ENCODE results near the gene KL. TPM values are rescaled to one million over a fixed set of nuclear protein-coding genes. Genes with fewer than 3 reads are reported as not detected.

Gene KL
- total and polyA plus RNA-seq, 8 donors, result 0.38 to 4.0 (median 1.4) TPM

DNA sequence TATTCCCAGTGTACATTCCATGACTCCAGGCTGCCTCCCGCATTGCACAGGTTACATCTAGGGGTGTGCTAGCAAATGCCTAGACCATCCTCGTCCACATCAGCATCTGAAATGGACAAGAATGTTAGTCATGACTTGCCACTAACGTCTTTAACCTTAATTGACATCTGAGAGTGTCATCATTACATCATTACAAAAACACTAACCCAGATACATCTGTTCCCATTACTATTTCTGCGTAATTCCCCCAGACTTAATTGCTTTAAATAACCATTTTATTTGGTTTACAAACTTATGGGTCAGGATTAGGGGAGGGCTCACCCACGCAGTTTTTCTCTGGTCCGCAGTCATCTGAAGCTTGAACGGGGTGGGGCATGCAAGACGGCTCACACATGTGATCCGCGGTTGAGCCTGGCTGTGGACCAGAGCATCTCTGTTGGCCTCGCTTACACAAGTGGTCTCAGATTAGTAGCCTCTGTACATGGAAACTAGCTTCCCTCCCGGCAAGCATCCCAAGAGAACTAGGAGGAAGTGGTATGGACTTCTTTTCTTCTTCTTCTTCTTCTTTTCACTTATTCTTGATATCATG lies 15.9 kb downstream of the KL start:
- intact Hi-C loops (cut with DNase I; ENCODE audit: low total_unique reads), result no loop called here
- peak in 1 of 2 donors; percentile 46 for DNase-seq
- Histone ChIP-seq H3K36me3 (no peaks in the 10 kb centered on the region), H3K27ac (no peak overlapping the region), H3K9me3 (no peaks in the 10 kb centered on the region), H3K4me1 (peaks cover 0 to 12% (median 1%) of the 10 kb centered on the region in 4 donors), H3K27me3 (no peaks in the 10 kb centered on the region), H3K4me3 (no peak overlapping the region)
- TF ChIP-seq, protein P1, sequence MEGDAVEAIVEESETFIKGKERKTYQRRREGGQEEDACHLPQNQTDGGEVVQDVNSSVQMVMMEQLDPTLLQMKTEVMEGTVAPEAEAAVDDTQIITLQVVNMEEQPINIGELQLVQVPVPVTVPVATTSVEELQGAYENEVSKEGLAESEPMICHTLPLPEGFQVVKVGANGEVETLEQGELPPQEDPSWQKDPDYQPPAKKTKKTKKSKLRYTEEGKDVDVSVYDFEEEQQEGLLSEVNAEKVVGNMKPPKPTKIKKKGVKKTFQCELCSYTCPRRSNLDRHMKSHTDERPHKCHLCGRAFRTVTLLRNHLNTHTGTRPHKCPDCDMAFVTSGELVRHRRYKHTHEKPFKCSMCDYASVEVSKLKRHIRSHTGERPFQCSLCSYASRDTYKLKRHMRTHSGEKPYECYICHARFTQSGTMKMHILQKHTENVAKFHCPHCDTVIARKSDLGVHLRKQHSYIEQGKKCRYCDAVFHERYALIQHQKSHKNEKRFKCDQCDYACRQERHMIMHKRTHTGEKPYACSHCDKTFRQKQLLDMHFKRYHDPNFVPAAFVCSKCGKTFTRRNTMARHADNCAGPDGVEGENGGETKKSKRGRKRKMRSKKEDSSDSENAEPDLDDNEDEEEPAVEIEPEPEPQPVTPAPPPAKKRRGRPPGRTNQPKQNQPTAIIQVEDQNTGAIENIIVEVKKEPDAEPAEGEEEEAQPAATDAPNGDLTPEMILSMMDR (IDR thresholded peaks at IDR 0.05), result no peak
- no peak for TF ChIP-seq POLR2AphosphoS5 (IDR thresholded peaks at IDR 0.05)
- no peak for TF ChIP-seq EP300 (IDR thresholded peaks at IDR 0.05)
- no peak for TF ChIP-seq POLR2A (IDR thresholded peaks at IDR 0.05)
- WGBS, 5 donors, result 76 to 84% (median 81%) methylated on average over 12 of the region's 12 CpGs

DNA sequence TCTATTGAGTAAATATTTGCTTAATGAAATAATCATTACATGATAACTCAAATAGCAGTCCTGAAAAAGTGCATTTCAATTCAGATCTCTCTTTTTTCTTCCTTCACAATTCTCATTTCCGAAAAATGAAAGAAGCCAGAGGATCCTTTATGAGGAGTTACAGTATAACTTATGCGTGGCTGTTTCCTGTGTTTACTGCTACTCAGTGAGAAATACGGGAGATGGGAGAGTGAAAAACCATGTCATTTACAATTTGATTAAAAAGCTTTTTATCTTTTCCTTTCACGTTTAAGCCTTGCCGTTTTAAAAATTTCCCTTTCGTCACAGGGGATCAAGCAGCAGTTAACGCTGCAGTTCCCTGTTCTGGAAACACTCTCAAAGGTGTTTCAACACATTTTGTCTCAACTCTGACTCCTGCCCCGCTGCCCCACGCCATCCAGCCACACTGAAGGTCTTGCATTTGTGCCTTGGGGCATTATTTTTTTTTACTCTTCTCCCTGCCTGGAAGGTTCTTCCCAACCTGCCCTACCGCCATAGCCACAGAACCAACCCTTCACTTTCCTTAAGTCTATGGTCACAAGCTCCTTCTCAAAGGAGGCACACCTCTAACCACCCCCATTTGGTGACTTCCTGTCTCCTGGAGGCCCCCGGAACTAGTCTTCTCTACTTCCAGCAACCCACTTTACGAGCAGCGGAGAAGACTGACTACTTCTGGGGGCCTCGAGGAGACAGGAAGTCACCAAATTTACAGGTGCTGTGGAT lies 17.0 kb downstream of the KL start:
- DNase-seq, result peak in 1 of 2 donors; percentile 16
- Histone ChIP-seq H3K4me1 (peaks cover 0 to 12% (median 1%) of the 10 kb centered on the region in 4 donors), H3K27ac (peak overlapping the region in 2 of 5 donors; percentile 34 to 56), H3K9me3 (no peaks in the 10 kb centered on the region), H3K4me3 (peak overlapping the region in 2 of 4 donors; percentile 0 to 14), H3K36me3 (no peaks in the 10 kb centered on the region), H3K27me3 (no peaks in the 10 kb centered on the region)
- 44 to 74% (median 68%) methylated on average over 14 of the region's 14 CpGs for WGBS, 5 donors
- TF ChIP-seq EP300 (IDR thresholded peaks at IDR 0.05) (no peak), POLR2A (IDR thresholded peaks at IDR 0.05) (no peak), POLR2AphosphoS5 (IDR thresholded peaks at IDR 0.05) (no peak)
- TF ChIP-seq, protein P1 (IDR thresholded peaks at IDR 0.05), result no peak
- intact Hi-C loops (cut with DNase I; ENCODE audit: low total_unique reads), result no loop called here

DNA sequence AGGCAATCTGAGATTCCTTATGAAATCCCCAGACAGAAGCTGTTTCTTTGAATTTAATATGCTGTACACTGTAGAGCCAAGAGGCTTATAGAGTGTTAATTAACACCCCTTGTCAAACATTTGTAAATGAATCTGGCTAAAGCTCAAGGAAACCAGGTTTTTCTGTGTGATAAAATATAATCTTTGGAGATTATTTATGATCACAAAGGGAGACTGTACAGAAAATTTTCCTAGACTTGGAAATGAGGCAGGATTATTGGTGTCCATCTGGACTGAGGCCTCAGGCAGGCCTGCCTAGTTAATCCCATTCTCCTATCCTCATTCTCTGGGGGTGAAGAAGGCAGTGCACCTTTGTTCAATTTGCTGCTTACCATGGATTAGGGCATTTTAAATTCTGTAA lies 17.8 kb downstream of the KL start:
- peak overlapping the region in 1 of 5 donors; percentile 56 for H3K27ac ChIP-seq
- no peaks in the 10 kb centered on the region for H3K36me3 ChIP-seq
- no peak for DNase-seq

DNA sequence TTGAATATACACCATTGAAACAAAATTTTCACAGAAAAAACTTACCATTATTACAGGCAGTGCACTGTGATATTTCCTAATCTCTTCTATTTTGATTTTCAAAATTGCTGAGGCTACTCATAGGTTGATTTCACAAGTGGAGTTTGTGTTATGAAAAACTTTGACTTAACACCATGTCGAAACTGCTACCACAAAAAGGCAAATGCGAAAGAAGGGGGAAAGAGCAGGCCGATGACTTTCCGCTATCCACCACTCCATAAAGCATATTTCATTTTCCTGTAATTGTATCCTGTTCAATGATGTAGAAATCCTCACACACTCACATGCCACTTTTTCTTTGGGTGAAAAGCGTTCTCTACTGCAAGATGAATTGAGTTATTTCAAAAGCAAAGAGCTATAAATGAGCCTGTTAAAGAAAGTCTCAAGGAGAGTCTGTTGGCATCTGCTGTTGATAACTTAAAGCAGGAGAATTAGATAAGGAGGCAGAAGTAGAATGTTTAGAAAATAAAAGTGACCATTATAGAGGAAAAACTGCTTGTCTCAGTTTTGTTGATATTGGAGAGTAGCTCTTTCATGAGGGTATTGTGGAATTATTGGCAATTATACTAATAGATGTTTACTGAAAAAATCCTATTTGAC lies 18.8 kb downstream of the KL start:
- H3K4me3 ChIP-seq, result no peak overlapping the region
- 79 to 97% (median 92%) methylated on average over 5 of the region's 5 CpGs for WGBS, 5 donors
- no peaks in the 10 kb centered on the region for H3K9me3 ChIP-seq
- no peaks in the 10 kb centered on the region for H3K36me3 ChIP-seq
- H3K4me1 ChIP-seq, result peaks cover 5 to 18% (median 9%) of the 10 kb centered on the region in 4 donors
- H3K27me3 ChIP-seq, result no peaks in the 10 kb centered on the region
- DNase-seq, result no peak
- H3K27ac ChIP-seq, result no peak overlapping the region
- intact Hi-C loops (cut with DNase I; ENCODE audit: low total_unique reads), result no loop called here
- TF ChIP-seq POLR2AphosphoS5 (IDR thresholded peaks at IDR 0.05), result no peak
- TF ChIP-seq, protein P1 (IDR thresholded peaks at IDR 0.05), result no peak
- no peak for TF ChIP-seq POLR2A (IDR thresholded peaks at IDR 0.05)
- TF ChIP-seq EP300 (IDR thresholded peaks at IDR 0.05), result no peak

More for the DNA sequence above, 17.8 kb downstream of the KL start:
- H3K9me3 ChIP-seq, result no peaks in the 10 kb centered on the region
- intact Hi-C loops (cut with DNase I; ENCODE audit: low total_unique reads), result no loop called here
- peaks cover 0 to 12% (median 1%) of the 10 kb centered on the region in 4 donors for H3K4me1 ChIP-seq
- no peak for TF ChIP-seq EP300 (IDR thresholded peaks at IDR 0.05)
- TF ChIP-seq POLR2A (IDR thresholded peaks at IDR 0.05), result no peak
- no peak for TF ChIP-seq POLR2AphosphoS5 (IDR thresholded peaks at IDR 0.05)
- TF ChIP-seq, protein P1 (IDR thresholded peaks at IDR 0.05), result no peak
- no peaks in the 10 kb centered on the region for H3K27me3 ChIP-seq
- H3K4me3 ChIP-seq, result no peak overlapping the region
